BJ (cell line): ENCODE data around the gene TNS1. TPM values are rescaled to one million over a fixed set of nuclear protein-coding genes. Genes with fewer than 3 reads are reported as not detected.
A peak's percentile ranks its signal among the peaks of the same experiment; 100 is the strongest.

ENCODE experiments used
- CTCF ChIA-PET: fragments of 350-600 bp; formaldehyde crosslinking; extraction: SDS; loops from one replicate; lab custom pipeline; 2021; ENCODE audit warnings: antibody characterized with exemption, inconsistent platforms; lab: Yijun Ruan, JAX
- POLR2A ChIA-PET: fragments of 300-600 bp; sonication (Branson Sonifier 250); formaldehyde crosslinking; extraction: SDS; loops from one replicate; lab custom pipeline; 2021; ENCODE audit warnings: antibody characterized with exemption; lab: Charles Lee
- DNase-seq: peaks from one replicate; pipeline ENCODE4 v3.0.0-alpha.2; 2011; ENCODE audit warnings: low read depth
- H3K27me3 ChIP-seq: 2 replicates; pipeline ENCODE4 v1.6.0; 2011; ENCODE audit warnings: low read length; ENCODE audit not compliant: control insufficient read depth, insufficient read depth
- H3K36me3 ChIP-seq: 2 replicates; pipeline ENCODE4 v1.5.1; 2011; ENCODE audit warnings: low read length; ENCODE audit not compliant: control insufficient read depth, insufficient read depth
- H3K4me3 ChIP-seq: 2 replicates; pipeline ENCODE4 v1.5.1; 2011; ENCODE audit warnings: low read depth, mild to moderate bottlenecking, control low read depth, low read length
- polyA plus RNA-seq: library from polyadenylated mRNA; depleted of rRNA; stranded (reverse); fragments of >200 nt; gene quantifications from 2 replicates; pipeline ENCODE4 v1.2.3, GENCODE V29; 2011
- TF ChIP-seq, protein P1 (sequence below): IDR thresholded peaks from 2 replicates; pipeline ENCODE4 v1.5.1; 2011; ENCODE audit warnings: low read depth, mild to moderate bottlenecking, control low read depth, inconsistent platforms, low read length, moderate library complexity; ENCODE audit not compliant: insufficient read depth

The TNS1 gene
- polyA plus RNA-seq, 1 experiment = 35.6 TPM

DNA sequence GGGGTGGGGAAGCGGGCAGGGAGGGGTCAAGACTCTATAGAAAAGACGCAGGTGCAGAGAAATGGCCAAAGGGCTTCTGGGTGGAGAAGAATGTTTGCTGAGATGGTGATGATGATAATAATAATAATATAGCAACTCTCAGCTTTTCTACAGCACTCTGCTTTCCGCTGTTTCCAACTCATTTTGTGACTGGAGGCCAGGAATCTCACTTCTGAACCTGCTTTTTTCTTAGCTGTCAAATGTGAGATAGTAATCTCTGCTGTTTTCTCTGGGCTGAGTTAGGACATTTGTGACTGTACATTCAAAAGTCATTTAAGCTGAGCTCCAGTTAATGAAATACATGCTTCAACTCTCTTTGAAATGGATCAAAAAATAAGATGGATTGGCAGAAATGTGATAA is 58.4 kb downstream of the TNS1 start:
- Histone ChIP-seq H3K4me3 (no peak overlapping the region), H3K27me3 (no peaks in the 10 kb centered on the region), H3K36me3 (no peaks in the 10 kb centered on the region)
- ChIA-PET POLR2A (interaction anchor here (0.8 to 1.1 kb wide), 3 partner anchors 14 to 38 kb away, joined by 3 to 6 read pairs (median 3); no protein-coding TSS in a partner anchor), CTCF (interaction anchor here (0.8 to 3.1 kb wide), 11 partner anchors 10 to 64 kb away, joined by 3 to 13 read pairs (median 4); no protein-coding TSS in a partner anchor)
- TF ChIP-seq, protein P1, sequence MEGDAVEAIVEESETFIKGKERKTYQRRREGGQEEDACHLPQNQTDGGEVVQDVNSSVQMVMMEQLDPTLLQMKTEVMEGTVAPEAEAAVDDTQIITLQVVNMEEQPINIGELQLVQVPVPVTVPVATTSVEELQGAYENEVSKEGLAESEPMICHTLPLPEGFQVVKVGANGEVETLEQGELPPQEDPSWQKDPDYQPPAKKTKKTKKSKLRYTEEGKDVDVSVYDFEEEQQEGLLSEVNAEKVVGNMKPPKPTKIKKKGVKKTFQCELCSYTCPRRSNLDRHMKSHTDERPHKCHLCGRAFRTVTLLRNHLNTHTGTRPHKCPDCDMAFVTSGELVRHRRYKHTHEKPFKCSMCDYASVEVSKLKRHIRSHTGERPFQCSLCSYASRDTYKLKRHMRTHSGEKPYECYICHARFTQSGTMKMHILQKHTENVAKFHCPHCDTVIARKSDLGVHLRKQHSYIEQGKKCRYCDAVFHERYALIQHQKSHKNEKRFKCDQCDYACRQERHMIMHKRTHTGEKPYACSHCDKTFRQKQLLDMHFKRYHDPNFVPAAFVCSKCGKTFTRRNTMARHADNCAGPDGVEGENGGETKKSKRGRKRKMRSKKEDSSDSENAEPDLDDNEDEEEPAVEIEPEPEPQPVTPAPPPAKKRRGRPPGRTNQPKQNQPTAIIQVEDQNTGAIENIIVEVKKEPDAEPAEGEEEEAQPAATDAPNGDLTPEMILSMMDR = no peak
- no peak for DNase-seq

DNA sequence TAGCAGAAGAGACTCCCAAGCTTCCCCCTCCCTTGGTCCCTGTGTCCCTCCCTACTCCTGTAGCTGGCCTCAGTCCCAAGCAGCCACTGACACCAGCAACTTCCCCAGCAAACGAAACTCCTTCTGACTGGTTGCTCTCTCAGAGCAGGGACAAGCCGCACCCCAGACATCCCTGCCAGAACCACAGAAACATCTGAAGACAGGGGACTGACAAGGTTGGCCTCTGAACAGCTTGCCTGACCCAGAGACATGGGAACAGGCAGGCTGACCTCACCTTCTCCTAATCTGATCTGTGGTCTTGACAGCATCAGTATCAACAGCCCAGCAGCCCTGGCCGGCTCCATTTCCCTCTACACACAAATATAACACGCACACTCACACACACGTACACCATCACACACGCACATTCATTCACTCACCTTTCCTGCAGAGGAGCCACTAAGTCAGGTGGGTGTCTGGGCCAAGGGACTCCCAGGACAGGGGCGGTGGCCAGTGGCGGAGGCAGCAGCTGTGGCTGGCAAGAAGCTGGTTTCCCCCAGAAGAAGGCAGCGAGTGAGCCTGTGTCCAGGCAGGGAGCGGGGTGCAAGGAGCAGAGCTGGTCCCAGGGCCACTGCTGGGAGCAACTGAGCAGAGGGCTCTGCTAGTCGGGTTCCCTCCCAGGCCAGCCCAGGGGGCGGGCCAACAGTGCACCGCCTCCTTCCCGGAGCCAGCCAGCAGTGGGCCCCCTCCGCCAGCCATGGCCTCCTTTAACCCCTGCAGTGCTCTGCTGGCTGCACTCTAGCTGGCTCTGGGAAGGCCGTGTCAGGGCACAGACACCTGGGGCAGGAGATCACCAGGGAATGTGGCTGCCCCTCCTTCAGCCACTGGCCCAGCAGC is 59.1 kb downstream of the TNS1 start:
- ChIA-PET POLR2A (interaction anchor here (0.8 to 1.1 kb wide), 3 partner anchors 14 to 38 kb away, joined by 3 to 6 read pairs (median 3); no protein-coding TSS in a partner anchor), CTCF (interaction anchor here (0.6 to 3.1 kb wide), 16 partner anchors 10 to 744 kb away, joined by 3 to 13 read pairs (median 4); no protein-coding TSS in a partner anchor)
- TF ChIP-seq, protein P1 = peak; percentile 46
- H3K27me3 ChIP-seq = no peaks in the 10 kb centered on the region
- no peak for DNase-seq
- peak overlapping the region; percentile 37 for H3K4me3 ChIP-seq
- no peaks in the 10 kb centered on the region; the same call in 1 of the 2 replicates for H3K36me3 ChIP-seq

DNA sequence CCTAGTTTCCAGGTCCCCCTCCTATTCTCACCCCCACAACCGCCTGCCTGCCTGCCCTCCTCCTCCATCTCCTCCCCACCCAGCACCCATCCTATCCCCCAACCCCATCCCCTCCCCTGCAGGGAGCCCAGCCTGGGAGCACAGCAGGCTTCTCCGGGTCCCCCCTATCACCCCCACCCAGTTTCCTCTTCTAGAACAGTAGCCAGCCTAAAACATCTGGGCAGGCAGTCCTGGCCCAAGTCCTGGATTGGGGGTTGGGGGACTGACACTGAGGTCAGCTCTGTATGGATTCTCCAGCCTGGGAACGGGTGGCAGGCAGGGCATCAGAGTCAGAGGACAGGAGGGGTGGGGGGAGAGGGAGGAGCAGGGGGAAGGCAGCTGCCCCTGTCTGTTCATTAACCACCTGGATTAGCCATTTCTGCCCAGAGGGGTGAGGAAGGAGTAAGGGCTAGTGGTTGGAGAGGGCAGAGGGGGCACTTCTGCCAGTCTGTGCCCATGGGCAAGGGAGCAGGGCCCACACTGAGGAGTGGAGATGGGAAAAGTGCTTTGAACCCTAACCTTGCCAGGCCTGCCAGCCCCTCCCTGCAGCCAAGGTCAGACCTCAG is 60.0 kb downstream of the TNS1 start:
- Histone ChIP-seq H3K27me3 (no peaks in the 10 kb centered on the region), H3K4me3 (peak overlapping the region; percentile 37), H3K36me3 (no peaks in the 10 kb centered on the region; the same call in 1 of the 2 replicates)
- ChIA-PET CTCF (interaction anchor here (0.6 to 3.1 kb wide), 9 partner anchors 9 to 745 kb away, joined by 3 to 13 read pairs (median 4); no protein-coding TSS in a partner anchor), POLR2A (no interaction called here)
- no peak for DNase-seq
- TF ChIP-seq, protein P1 = no peak

DNA sequence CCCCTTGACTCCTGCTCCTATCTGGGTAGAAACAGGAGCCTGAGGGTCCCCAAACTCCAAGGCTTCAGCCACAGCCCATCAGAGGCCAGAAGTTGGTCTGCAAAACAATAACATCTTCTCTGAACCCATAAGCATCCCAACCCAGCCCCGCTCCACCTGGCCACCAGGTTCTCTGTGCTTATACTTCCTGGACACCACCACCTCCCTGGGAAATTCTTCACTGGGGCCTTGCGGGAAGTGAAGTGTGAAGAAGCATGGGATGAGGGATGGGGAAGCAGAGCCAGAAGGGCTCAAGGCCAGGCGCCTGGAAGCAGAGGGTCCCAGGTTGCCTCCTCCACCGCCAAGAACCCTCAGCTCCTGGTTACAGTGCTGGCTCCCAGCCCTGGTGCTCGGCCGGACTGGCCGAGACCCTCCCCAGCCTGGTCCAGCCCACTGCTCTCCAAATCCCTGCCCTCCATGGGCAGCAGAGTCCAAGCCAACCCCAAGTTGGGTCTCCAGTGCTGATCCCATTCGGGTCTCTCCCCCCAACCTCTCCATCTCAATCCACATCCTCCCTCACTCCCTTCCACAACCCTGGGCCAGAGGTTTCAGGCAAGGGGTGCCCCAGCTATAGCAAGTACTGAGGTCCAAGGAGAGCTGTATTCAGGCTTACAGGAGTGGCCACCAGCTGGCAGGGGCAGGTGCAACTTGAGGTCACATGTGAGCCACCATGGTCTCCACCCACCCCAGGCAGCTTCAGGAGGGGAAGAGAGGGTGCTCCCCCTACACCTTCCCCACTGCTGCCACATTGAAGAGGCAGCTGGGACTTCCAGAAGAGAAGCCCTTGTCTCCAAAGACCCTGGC is 60.7 kb downstream of the TNS1 start:
- TF ChIP-seq, protein P1 = no peak
- DNase-seq = no peak
- POLR2A ChIA-PET = no interaction called here
- CTCF ChIA-PET = interaction anchor here (1.1 to 3.1 kb wide), 6 partner anchors 13 to 157 kb away, joined by 3 to 13 read pairs (median 4); no protein-coding TSS in a partner anchor
- Histone ChIP-seq H3K27me3 (no peaks in the 10 kb centered on the region), H3K36me3 (no peaks in the 10 kb centered on the region; the same call in 1 of the 2 replicates), H3K4me3 (peak overlapping the region; percentile 37)
